ENCODE results near the gene GAMT.

GRCh38 chr19:1426736-1427135, 25.4 kb upstream of the GAMT start:
- TF ChIP-seq CTCF (IDR thresholded peaks at IDR 0.05; ENCODE audit: low read length) (no peak), EZH2phosphoT487 (IDR thresholded peaks at IDR 0.05; ENCODE audit: low read length) (no peak), EZH2 (optimal IDR thresholded peaks at IDR 0.05; ENCODE audit: low read depth, low read length) (no peak)

All from MM.1S (cell line).